BLaER1 (cell line): ENCODE data around the gene ZDHHC22.
A peak's percentile ranks its signal among the peaks of the same experiment; 100 is the strongest.

ENCODE experiments used
- H3K27ac ChIP-seq: shearing (Covaris generic); formaldehyde crosslinking; 2 replicates; pipeline ENCODE4 v1.8.1; 2022
- H3K27me3 ChIP-seq: shearing (Covaris generic); formaldehyde crosslinking; 2 replicates; pipeline ENCODE4 v1.8.1; 2022
- H3K36me3 ChIP-seq: shearing (Covaris generic); formaldehyde crosslinking; 2 replicates; pipeline ENCODE4 v1.8.1; 2022
- H3K4me1 ChIP-seq: shearing (Covaris generic); formaldehyde crosslinking; 2 replicates; pipeline ENCODE4 v1.8.1; 2022
- H3K4me2 ChIP-seq: shearing (Covaris generic); formaldehyde crosslinking; 2 replicates; pipeline ENCODE4 v1.8.1; 2022
- H3K4me3 ChIP-seq: shearing (Covaris generic); formaldehyde crosslinking; 2 replicates; pipeline ENCODE4 v1.8.1; 2022
- H3K9ac ChIP-seq: shearing (Covaris generic); formaldehyde crosslinking; 2 replicates; pipeline ENCODE4 v1.8.1; 2022
- H3K9me3 ChIP-seq: shearing (Covaris generic); formaldehyde crosslinking; 2 replicates; pipeline ENCODE4 v1.8.1; 2022
- H4K20me1 ChIP-seq: shearing (Covaris generic); formaldehyde crosslinking; 2 replicates; pipeline ENCODE4 v1.8.1; 2022
- Cebpa-rat ChIP-seq: shearing (Covaris generic); IDR thresholded peaks from 2 replicates; pipeline ENCODE4 v1.8.1; 2022

The ZDHHC22 gene

GRCh38 chr14:77158175-77158881, 16.7 kb upstream of the ZDHHC22 start:
- Histone ChIP-seq H4K20me1 (no peaks in the 10 kb centered on the region), H3K36me3 (no peaks in the 10 kb centered on the region), H3K4me1 (peaks cover 13% of the 10 kb centered on the region), H3K4me3 (no peak overlapping the region), H3K4me2 (no peak overlapping the region), H3K27me3 (no peaks in the 10 kb centered on the region), H3K27ac (no peak overlapping the region), H3K9ac (no peak overlapping the region), H3K9me3 (no peaks in the 10 kb centered on the region)
- TF ChIP-seq Cebpa-rat, result no peak

DNA sequence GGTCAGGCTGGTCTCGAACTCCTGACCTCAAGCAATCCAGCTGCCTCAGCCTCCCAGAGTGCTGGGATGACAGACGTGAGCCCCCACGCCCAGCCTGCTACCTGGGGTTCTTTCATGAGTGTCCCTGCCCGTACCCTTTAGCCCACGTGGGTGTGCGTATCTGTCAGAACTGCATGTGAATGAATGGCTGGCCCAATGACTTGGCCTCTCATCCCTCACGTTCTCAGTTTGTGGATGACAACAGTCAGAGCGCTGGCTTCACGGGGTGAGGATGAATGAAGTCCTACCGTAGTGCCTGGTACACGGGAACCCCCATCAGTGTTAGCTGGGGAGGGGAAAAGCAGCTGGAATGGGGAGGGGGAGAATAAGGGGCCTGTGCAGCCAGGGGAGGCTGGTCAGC, 16.1 kb upstream of the ZDHHC22 start:
- H3K36me3 ChIP-seq, result no peaks in the 10 kb centered on the region
- no peaks in the 10 kb centered on the region for H3K9me3 ChIP-seq
- H4K20me1 ChIP-seq, result no peaks in the 10 kb centered on the region
- no peak overlapping the region for H3K4me2 ChIP-seq
- no peak overlapping the region for H3K9ac ChIP-seq
- H3K27me3 ChIP-seq, result no peaks in the 10 kb centered on the region
- no peak for TF ChIP-seq Cebpa-rat
- H3K4me3 ChIP-seq, result no peak overlapping the region
- H3K27ac ChIP-seq, result no peak overlapping the region
- peaks cover 13% of the 10 kb centered on the region for H3K4me1 ChIP-seq

DNA sequence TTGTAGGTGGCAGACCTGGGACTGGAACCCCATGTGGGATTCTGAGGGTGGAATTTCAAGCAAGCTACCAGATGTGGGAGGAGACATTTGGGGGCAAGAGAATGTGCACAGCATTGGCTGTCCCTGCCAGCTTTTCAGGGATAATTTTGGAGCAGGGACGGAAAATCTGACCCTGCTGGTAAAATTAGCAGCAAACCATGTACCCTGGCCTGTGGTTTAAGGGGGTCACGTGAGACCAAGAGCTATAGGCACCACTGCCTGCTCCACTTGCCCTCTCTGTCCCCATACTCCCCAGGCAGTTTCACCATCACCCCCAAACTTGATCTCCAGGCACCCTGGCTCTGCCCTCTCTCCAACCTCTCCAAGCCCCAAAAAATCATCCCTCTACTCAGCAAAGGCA, 13.5 kb upstream of the ZDHHC22 start:
- H3K36me3 ChIP-seq, result no peaks in the 10 kb centered on the region

DNA sequence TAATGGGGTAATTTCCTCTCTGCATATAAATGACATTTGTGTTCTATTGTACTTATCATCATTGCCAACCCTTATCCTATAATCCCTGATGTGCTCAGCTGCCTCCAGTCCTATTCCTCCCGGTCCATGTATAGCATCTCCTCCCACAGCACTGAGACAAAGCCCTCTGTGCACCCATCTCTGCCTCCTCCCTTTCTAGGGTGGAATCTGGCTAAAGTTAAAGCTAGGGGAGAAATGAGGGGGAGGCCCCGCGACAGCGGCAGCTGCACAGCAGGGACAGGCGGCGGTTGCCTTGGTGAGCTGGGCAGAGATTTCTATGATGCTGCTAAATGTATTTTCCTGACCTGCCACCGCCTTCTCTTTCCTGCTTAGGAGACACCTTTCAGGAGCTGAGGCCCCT, 12.8 kb upstream of the ZDHHC22 start:
- Histone ChIP-seq H3K27me3 (no peaks in the 10 kb centered on the region), H3K9ac (no peak overlapping the region), H4K20me1 (no peaks in the 10 kb centered on the region), H3K4me2 (peak overlapping the region; percentile 39; the same call in 1 of the 2 replicates), H3K4me3 (no peak overlapping the region), H3K27ac (no peak overlapping the region), H3K36me3 (no peaks in the 10 kb centered on the region), H3K9me3 (no peaks in the 10 kb centered on the region), H3K4me1 (peaks cover 13% of the 10 kb centered on the region)
- TF ChIP-seq Cebpa-rat, result no peak

More for the DNA sequence above, 13.5 kb upstream of the ZDHHC22 start:
- Histone ChIP-seq H3K27me3 (no peaks in the 10 kb centered on the region), H3K27ac (no peak overlapping the region), H3K4me3 (no peak overlapping the region), H3K4me2 (peak overlapping the region; percentile 39; the same call in 1 of the 2 replicates), H3K9me3 (no peaks in the 10 kb centered on the region), H3K9ac (no peak overlapping the region), H3K4me1 (peaks cover 13% of the 10 kb centered on the region), H4K20me1 (no peaks in the 10 kb centered on the region)
- TF ChIP-seq Cebpa-rat, result no peak

GRCh38 chr14:77153802-77154201, 12.2 kb upstream of the ZDHHC22 start:
- Histone ChIP-seq H3K4me1 (peaks cover 13% of the 10 kb centered on the region), H3K27ac (no peak overlapping the region), H3K4me2 (no peak overlapping the region), H3K4me3 (no peak overlapping the region), H3K9me3 (no peaks in the 10 kb centered on the region), H4K20me1 (no peaks in the 10 kb centered on the region), H3K36me3 (no peaks in the 10 kb centered on the region), H3K9ac (no peak overlapping the region), H3K27me3 (no peaks in the 10 kb centered on the region)
- TF ChIP-seq Cebpa-rat, result no peak

GRCh38 chr14:77151918-77152588, 10.5 kb upstream of the ZDHHC22 start:
- Histone ChIP-seq H3K36me3 (no peaks in the 10 kb centered on the region), H3K9ac (no peak overlapping the region), H3K4me2 (no peak overlapping the region), H3K9me3 (no peaks in the 10 kb centered on the region), H4K20me1 (no peaks in the 10 kb centered on the region), H3K27ac (no peak overlapping the region), H3K27me3 (peaks cover 4% of the 10 kb centered on the region; the same call in 1 of the 2 replicates), H3K4me1 (peaks cover 13% of the 10 kb centered on the region), H3K4me3 (no peak overlapping the region)
- TF ChIP-seq Cebpa-rat, result no peak

DNA sequence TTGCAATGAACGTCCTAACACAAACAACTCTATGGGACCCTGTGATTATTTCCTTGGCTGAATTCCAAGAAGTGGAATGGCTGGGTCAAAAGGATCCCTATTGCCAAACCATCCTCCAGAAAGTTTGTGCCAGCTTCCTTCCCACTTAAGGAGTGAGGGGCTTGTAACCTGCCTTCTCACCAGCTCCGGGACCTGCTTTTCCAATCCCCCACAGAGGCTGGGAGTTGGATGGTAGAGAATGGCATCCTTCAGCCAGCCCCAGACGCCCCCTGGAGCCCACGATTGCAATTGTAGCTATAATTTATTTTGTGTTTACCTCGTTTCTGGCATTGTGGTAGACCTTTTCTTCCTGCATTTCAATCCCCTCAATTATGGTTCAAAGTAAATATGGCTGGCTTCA, 9.7 kb upstream of the ZDHHC22 start:
- Histone ChIP-seq H3K27me3 (peaks cover 12% of the 10 kb centered on the region), H3K4me2 (no peak overlapping the region), H3K36me3 (no peaks in the 10 kb centered on the region), H3K9ac (no peak overlapping the region), H4K20me1 (no peaks in the 10 kb centered on the region), H3K4me3 (no peak overlapping the region), H3K4me1 (peaks cover 13% of the 10 kb centered on the region), H3K9me3 (no peaks in the 10 kb centered on the region), H3K27ac (no peak overlapping the region)
- no peak for TF ChIP-seq Cebpa-rat

DNA sequence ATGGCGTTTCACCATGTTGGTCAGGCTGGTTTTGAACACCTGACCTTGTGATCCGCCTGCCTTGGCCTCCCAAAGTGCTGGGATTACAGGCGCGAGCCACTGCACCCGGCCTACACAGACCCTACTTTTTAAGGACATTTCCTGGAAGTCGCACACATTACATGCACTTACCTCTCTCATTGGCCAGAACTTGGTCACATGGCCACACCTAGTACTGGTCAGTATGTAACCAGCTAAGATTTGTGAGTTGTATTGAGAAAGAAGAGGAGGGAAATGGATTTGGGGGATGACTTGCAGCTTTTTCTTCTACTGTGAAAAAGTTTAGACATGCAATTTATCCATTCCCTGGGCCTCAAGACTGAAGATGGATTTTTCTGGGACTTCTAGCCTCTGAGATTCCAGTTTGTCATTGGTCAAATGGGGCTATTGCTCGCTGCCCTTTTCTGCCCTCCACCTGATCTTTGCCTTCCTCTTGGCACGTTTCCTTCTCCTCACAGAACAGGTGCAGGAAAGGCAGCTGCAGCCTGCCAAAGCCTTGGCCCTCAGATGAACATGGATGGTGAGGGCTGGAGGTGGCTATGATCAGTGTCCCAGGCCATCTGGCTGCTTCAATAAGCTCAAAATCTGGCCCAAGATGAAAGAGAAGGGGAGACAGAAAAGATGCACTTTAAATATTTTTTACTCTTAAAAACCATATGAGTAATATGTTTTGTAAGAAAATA, 7.1 kb upstream of the ZDHHC22 start:
- H3K4me3 ChIP-seq, result no peak overlapping the region
- peaks cover 37% of the 10 kb centered on the region for H3K27me3 ChIP-seq
- H3K4me2 ChIP-seq, result no peak overlapping the region
- no peaks in the 10 kb centered on the region for H3K36me3 ChIP-seq
- no peak for TF ChIP-seq Cebpa-rat
- H3K9ac ChIP-seq, result no peak overlapping the region
- H4K20me1 ChIP-seq, result no peaks in the 10 kb centered on the region; the same call in 1 of the 2 replicates
- no peaks in the 10 kb centered on the region for H3K9me3 ChIP-seq
- no peak overlapping the region for H3K27ac ChIP-seq
- no peaks in the 10 kb centered on the region for H3K4me1 ChIP-seq

GRCh38 chr14:77145975-77146740, 4.6 kb upstream of the ZDHHC22 start:
- Histone ChIP-seq H3K27ac (no peak overlapping the region), H3K27me3 (peaks cover 62% of the 10 kb centered on the region), H4K20me1 (peaks cover 21% of the 10 kb centered on the region), H3K9ac (no peak overlapping the region), H3K4me3 (no peak overlapping the region), H3K4me2 (no peak overlapping the region), H3K9me3 (no peaks in the 10 kb centered on the region), H3K36me3 (no peaks in the 10 kb centered on the region), H3K4me1 (peaks cover 9% of the 10 kb centered on the region)
- TF ChIP-seq Cebpa-rat, result no peak
